PC-3 (cell line): ENCODE results near the gene MARK2.

Experiments
- EZH2 ChIP-seq: fragments of 300-600 bp; sonication (generic); IDR thresholded peaks from one replicate; pipeline ENCODE4 v1.6.1; 2017; ENCODE audit warnings: antibody characterized with exemption, mild to moderate bottlenecking, low read length; ENCODE audit not compliant: unreplicated experiment
- EZH2phosphoT487 ChIP-seq: fragments of 300-600 bp; sonication (generic); IDR thresholded peaks from 2 replicates; pipeline ENCODE4 v1.6.1; 2018; ENCODE audit warnings: mild to moderate bottlenecking, antibody characterized with exemption, low read length, borderline replicate concordance

- no peak for TF ChIP-seq EZH2
- no peak for TF ChIP-seq EZH2phosphoT487
Observed at GRCh38 chr11:63874511-63874910, 35.6 kb downstream of the MARK2 start.
